HepG2 (cell line): ENCODE data around the gene NR2C1. TPM values are rescaled to one million over a fixed set of nuclear protein-coding genes. Genes with fewer than 3 reads are reported as not detected.

Source experiments
- ATAC-seq: fragments of 200-7000 bp; cut with Tn5 transposase; 3 replicates; pipeline ENCODE4 v1.9.1; 2020; ENCODE audit warnings: mild to moderate bottlenecking, moderate library complexity
- BruUV-seq: library from RNA; stranded (reverse); fragments of 400-500 nt; replicated peaks from 2 replicates; lab custom pipeline; 2021; lab: Mats Ljungman, UMichigan
- CTCF ChIA-PET: fragments of 300-600 bp; formaldehyde crosslinking; extraction: SDS; loops from one replicate; lab custom pipeline; 2021; ENCODE audit warnings: low total read pairs, inconsistent platforms, low intra/inter-chr PET ratio; lab: Yijun Ruan, JAX
- POLR2A ChIA-PET: fragments of 350-600 bp; sonication (Branson Sonifier 250); formaldehyde crosslinking; loops from one replicate; lab custom pipeline; 2020; ENCODE audit warnings: antibody characterized with exemption, inconsistent platforms; lab: Yijun Ruan, JAX
- DNase-seq: peaks from one replicate; pipeline ENCODE4 v3.0.0-alpha.2; 2015; ENCODE audit warnings: low spot score
- FAIRE-seq: peaks from 3 replicates; lab custom pipeline; 2011; peaks lifted over from hg19 to GRCh38; lab: Jason Lieb, UNC
- H2AFZ ChIP-seq: one replicate; pipeline ENCODE4 v1.6.1; 2011; ENCODE audit warnings: low read length, inconsistent platforms
- H3K27ac ChIP-seq: fragments of 300-600 bp; 3 replicates; pipeline ENCODE4 v1.8.0; 2011; ENCODE audit warnings: mixed run types, mild to moderate bottlenecking, mixed read lengths, low read length, inconsistent platforms; ENCODE audit not compliant: insufficient read depth; ENCODE audit errors: extremely low read length
- H3K27me3 ChIP-seq, 2 experiments: fragments of 200-600 bp in 1 of 2; 2 replicates in 1 of 2; 3 replicates in 1 of 2; pipeline versions ENCODE4 v1.6.0 to v1.8.0; 2011; ENCODE audit warnings: low read length in 2 of 2, mild to moderate bottlenecking in 2 of 2, moderate library complexity in 2 of 2, inconsistent platforms in 1 of 2; ENCODE audit not compliant: insufficient read depth in 2 of 2, control insufficient read depth in 1 of 2
- H3K36me3 ChIP-seq, 2 experiments: fragments of 200-600 bp in 1 of 2; replicated peaks in 1 of 2; 2 replicates in 1 of 2; 3 replicates in 1 of 2; pipeline versions ENCODE4 v1.5.1 to v1.8.0; 2011; ENCODE audit warnings: low read length in 2 of 2, inconsistent platforms in 1 of 2; ENCODE audit not compliant: insufficient read depth in 2 of 2, control insufficient read depth in 1 of 2
- H3K4me1 ChIP-seq: 2 replicates; pipeline ENCODE4 v1.5.1; 2012; ENCODE audit warnings: low read length, inconsistent platforms; ENCODE audit not compliant: insufficient read depth
- H3K4me2 ChIP-seq: 2 replicates; pipeline ENCODE4 v1.6.0; 2011; ENCODE audit warnings: low read depth, low read length, inconsistent platforms
- H3K4me3 ChIP-seq, 3 experiments: fragments of 200-600 bp in 1 of 3; sonication (generic), shearing (Covaris generic) in 1 of 3; replicated peaks in 1 of 3; 2 replicates each; pipeline ENCODE4 v1.5.1; 2011 to 2016; ENCODE audit warnings: low read length in 3 of 3, inconsistent platforms in 2 of 3, low read depth in 2 of 3, mild to moderate bottlenecking in 2 of 3, control low read depth in 1 of 3, mixed read lengths in 1 of 3; ENCODE audit not compliant: insufficient read depth in 1 of 3
- H3K79me2 ChIP-seq: one replicate; pipeline ENCODE4 v1.6.1; 2011; ENCODE audit warnings: low read length, inconsistent platforms; ENCODE audit not compliant: insufficient read depth
- H3K9ac ChIP-seq: 2 replicates; pipeline ENCODE4 v1.6.0; 2011; ENCODE audit warnings: mild to moderate bottlenecking, low read depth, low read length, inconsistent platforms; ENCODE audit not compliant: insufficient read depth
- H3K9me3 ChIP-seq: 2 replicates; pipeline ENCODE4 v1.5.1; 2012; ENCODE audit warnings: mild to moderate bottlenecking, low read length
- H4K20me1 ChIP-seq: 2 replicates; pipeline ENCODE4 v1.6.0; 2011; ENCODE audit warnings: inconsistent platforms, mild to moderate bottlenecking, low read length, moderate library complexity; ENCODE audit not compliant: insufficient read depth
- EHMT2 ChIP-seq: fragments of 200-600 bp; sonication (generic); IDR thresholded peaks from 2 replicates; pipeline ENCODE4 v1.7.0; 2017; ENCODE audit warnings: antibody characterized with exemption, low read depth, low read length, borderline replicate concordance
- ISL2 ChIP-seq: sonication (generic); formaldehyde crosslinking; IDR thresholded peaks from 2 replicates; pipeline ENCODE4 v1.5.0; 2020; ENCODE audit warnings: missing genetic modification reagents
- MAZ ChIP-seq, 2 experiments: sonication (generic) in 1 of 2; formaldehyde crosslinking in 1 of 2; IDR thresholded peaks; 2 replicates each; pipeline versions ENCODE4 v1.5.0 to v1.6.1; 2012 to 2020; ENCODE audit warnings: low read depth in 2 of 2, mild to moderate bottlenecking in 2 of 2, borderline replicate concordance in 1 of 2, improper control_type of control experiment in 1 of 2, low read length in 1 of 2, missing genetic modification reagents in 1 of 2, moderate library complexity in 1 of 2
- PTBP1 ChIP-seq: fragments of 200-400 bp; formaldehyde crosslinking; IDR thresholded peaks from 2 replicates; pipeline ENCODE4 v1.6.1; 2018; ENCODE audit warnings: low read length, low read depth; ENCODE audit not compliant: poor library complexity, severe bottlenecking
- RXRA ChIP-seq: sonication (generic); formaldehyde crosslinking; IDR thresholded peaks from 2 replicates; pipeline ENCODE4 v1.5.1; 2020; ENCODE audit warnings: missing genetic modification reagents
- SIN3B ChIP-seq: fragments of 150-350 bp; IDR thresholded peaks from 2 replicates; pipeline ENCODE4 v1.6.1; 2014; ENCODE audit warnings: low read length
- THYN1 ChIP-seq: sonication (generic); formaldehyde crosslinking; IDR thresholded peaks from 2 replicates; pipeline ENCODE4 v1.8.1; 2023; ENCODE audit warnings: low read depth, mild to moderate bottlenecking, moderate library complexity, missing genetic modification reagents, borderline replicate concordance
- ZNF17 ChIP-seq: sonication (generic); formaldehyde crosslinking; IDR thresholded peaks from 2 replicates; pipeline ENCODE4 v1.5.0; 2020; ENCODE audit warnings: mild to moderate bottlenecking, missing genetic modification reagents
- ZNF30 ChIP-seq: sonication (generic); formaldehyde crosslinking; IDR thresholded peaks from 2 replicates; pipeline ENCODE4 v1.5.0; 2020; ENCODE audit warnings: mild to moderate bottlenecking, missing genetic modification reagents
- ZNF563 ChIP-seq: sonication (generic); formaldehyde crosslinking; IDR thresholded peaks from 2 replicates; pipeline ENCODE4 v1.8.0; 2022; ENCODE audit warnings: mild to moderate bottlenecking, moderate library complexity, missing genetic modification reagents
- ZNF674 ChIP-seq: sonication (generic); formaldehyde crosslinking; IDR thresholded peaks from 2 replicates; pipeline ENCODE4 v1.5.0; 2020; ENCODE audit warnings: low read depth, mild to moderate bottlenecking, missing genetic modification reagents
- WGBS: methylation state at CpG from one replicate; pipeline ENCODE4 v1.1.6; 2017; ENCODE audit warnings: low lambda C conversion rate; 5-methylcytosine and 5-hydroxymethylcytosine counted together
- in situ Hi-C: cut with HindIII; loops from 2 replicates; pipeline ENCODE4 v1.10.0; 2017; ENCODE audit warnings: low pct_unique_long_range_greater_than_20kb; ENCODE audit not compliant: extremely low pct_ligation_motif_present
- intact Hi-C: fragments of 100-400 bp; cut with micrococcal nuclease; formaldehyde crosslinking; loops from one replicate; pipeline ENCODE4 v1.10.0; 2022; ENCODE audit not compliant: unreplicated experiment
- polyA plus RNA-seq, 8 experiments: library from polyadenylated mRNA; depleted of rRNA in 3 of 8; stranded (reverse) in 7 of 8; unstranded in 1 of 8; fragments of >200 nt; fragmentation: Illumina TruSeq in 4 of 8; extraction: Trizol in 4 of 8; gene quantifications; 2 replicates each; pipeline versions ENCODE4 v1.2.1 to v1.2.3, GENCODE V29; 2011 to 2016; ENCODE audit warnings: low read depth in 4 of 8, missing spikeins in 1 of 8, mixed read lengths in 1 of 8; ENCODE audit not compliant: insufficient read depth in 1 of 8
- total RNA-seq, 5 experiments: library from RNA; depleted of rRNA; stranded (reverse); fragments of >200 nt; fragmentation: Illumina TruSeq; extraction: Trizol; gene quantifications; 2 replicates each; pipeline ENCODE4 v1.2.3, GENCODE V29; 2016; ENCODE audit warnings: low read depth in 1 of 5
- TF ChIP-seq, protein P1 (sequence below): sonication (generic); formaldehyde crosslinking; IDR thresholded peaks from 2 replicates; pipeline ENCODE4 v1.5.0; 2020; ENCODE audit warnings: missing genetic modification reagents
- TF ChIP-seq, protein P2 (sequence below): sonication (generic); formaldehyde crosslinking; IDR thresholded peaks from 2 replicates; pipeline ENCODE4 v1.8.0; 2022; ENCODE audit warnings: mild to moderate bottlenecking, missing genetic modification reagents, moderate library complexity

Gene NR2C1
- total and polyA plus RNA-seq, 2 of the 13 experiments (the other 11 are each of a cell fraction or from before 2014, with no cell fraction given) = 38.0 to 70.8 TPM

DNA sequence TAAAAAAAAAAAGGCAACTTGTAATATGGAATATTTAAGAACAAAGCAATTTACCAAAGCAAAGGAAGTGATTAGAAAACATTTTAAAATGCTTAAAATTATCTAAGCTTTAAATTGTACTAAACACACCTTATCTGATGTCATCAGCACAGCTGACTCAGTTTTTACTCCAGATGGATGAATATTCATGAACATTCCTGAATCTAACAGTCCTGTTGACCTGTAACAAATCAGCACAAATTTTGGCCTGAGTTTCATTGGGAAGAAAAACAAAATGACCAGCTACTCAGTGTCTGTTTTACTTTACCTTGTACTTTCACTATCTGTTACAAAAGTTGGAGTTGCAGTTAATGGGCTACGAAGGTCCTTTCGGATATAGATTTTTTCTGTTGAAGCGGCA is 16.0 kb downstream of the NR2C1 start:
- POLR2A ChIA-PET = no interaction called here
- Histone ChIP-seq H3K4me2 (no peak overlapping the region), H4K20me1 (no peaks in the 10 kb centered on the region), H3K36me3 (peaks cover 11 to 54% of the 10 kb centered on the region in 2 experiments), H3K27me3 (no peaks in the 10 kb centered on the region; a peak in 1 of 5 replicates), H3K9ac (no peak overlapping the region), H3K79me2 (no peaks in the 10 kb centered on the region), H2AFZ (no peak overlapping the region), H3K27ac (no peak overlapping the region), H3K4me3 (no peak overlapping the region), H3K4me1 (no peaks in the 10 kb centered on the region), H3K9me3 (no peaks in the 10 kb centered on the region)
- FAIRE-seq = no peak
- BruUV-seq = no TSS peak
- WGBS = 95% methylated on average over 3 of the region's 3 CpGs
- TF ChIP-seq MAZ (IDR thresholded peaks at IDR 0.05; ENCODE audit: borderline replicate concordance, low read depth, low read length) = no peak
- TF ChIP-seq MAZ (CRISPR knock-in tag; IDR thresholded peaks at IDR 0.05; ENCODE audit: low read depth) = no peak
- DNase-seq = no peak
- intact Hi-C loops = no loop called here
- CTCF ChIA-PET = no interaction called here
- in situ Hi-C loops = no loop called here
- no peak for ATAC-seq

DNA sequence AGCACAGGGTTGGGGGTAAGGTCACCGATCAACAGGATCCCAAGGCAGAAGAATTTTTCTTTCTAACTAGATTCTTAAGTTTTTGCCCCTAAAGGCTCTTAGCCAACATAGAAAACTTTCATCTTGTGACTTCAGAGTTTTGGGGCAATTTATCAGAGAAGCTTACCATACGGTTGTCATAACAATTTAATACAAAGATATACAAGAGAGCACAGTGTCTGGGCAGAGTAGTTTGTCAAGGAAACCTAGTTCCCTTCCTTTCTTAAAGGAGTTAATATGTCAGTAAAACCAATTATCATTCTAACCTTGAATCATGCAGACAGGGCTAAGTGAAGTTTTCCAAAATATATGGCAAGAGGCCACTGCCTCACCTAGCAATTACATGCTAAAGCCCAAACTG is 18.4 kb downstream of the NR2C1 start:
- in situ Hi-C loops = no loop called here
- WGBS = 96% methylated on average over 2 of the region's 2 CpGs
- no peak for TF ChIP-seq SIN3B
- no peak for TF ChIP-seq RXRA
- TF ChIP-seq, protein P1, sequence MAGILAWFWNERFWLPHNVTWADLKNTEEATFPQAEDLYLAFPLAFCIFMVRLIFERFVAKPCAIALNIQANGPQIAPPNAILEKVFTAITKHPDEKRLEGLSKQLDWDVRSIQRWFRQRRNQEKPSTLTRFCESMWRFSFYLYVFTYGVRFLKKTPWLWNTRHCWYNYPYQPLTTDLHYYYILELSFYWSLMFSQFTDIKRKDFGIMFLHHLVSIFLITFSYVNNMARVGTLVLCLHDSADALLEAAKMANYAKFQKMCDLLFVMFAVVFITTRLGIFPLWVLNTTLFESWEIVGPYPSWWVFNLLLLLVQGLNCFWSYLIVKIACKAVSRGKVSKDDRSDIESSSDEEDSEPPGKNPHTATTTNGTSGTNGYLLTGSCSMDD (CRISPR knock-in tag) = no peak
- no peak for TF ChIP-seq THYN1 (CRISPR knock-in tag)
- TF ChIP-seq ZNF30 (CRISPR knock-in tag) = no peak
- no peak for TF ChIP-seq ISL2 (CRISPR knock-in tag)
- no peak for TF ChIP-seq EHMT2
- no peak for TF ChIP-seq ZNF17 (CRISPR knock-in tag)
- no peak for TF ChIP-seq ZNF563 (CRISPR knock-in tag)
- TF ChIP-seq PTBP1 = no peak
- no peak for TF ChIP-seq ZNF674 (CRISPR knock-in tag)
- TF ChIP-seq, protein P2, sequence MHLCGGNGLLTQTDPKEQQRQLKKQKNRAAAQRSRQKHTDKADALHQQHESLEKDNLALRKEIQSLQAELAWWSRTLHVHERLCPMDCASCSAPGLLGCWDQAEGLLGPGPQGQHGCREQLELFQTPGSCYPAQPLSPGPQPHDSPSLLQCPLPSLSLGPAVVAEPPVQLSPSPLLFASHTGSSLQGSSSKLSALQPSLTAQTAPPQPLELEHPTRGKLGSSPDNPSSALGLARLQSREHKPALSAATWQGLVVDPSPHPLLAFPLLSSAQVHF (CRISPR knock-in tag) = no peak

More for the DNA sequence above, 18.4 kb downstream of the NR2C1 start:
- Histone ChIP-seq H3K4me2 (no peak overlapping the region), H3K9me3 (no peaks in the 10 kb centered on the region), H3K4me3 (no peak overlapping the region), H3K27me3 (no peaks in the 10 kb centered on the region; a peak in 1 of 5 replicates), H3K27ac (no peak overlapping the region), H3K9ac (no peak overlapping the region), H3K36me3 (peaks cover 8 to 45% of the 10 kb centered on the region in 2 experiments; a peak in 4 of 5 replicates), H3K4me1 (no peaks in the 10 kb centered on the region), H4K20me1 (no peaks in the 10 kb centered on the region), H2AFZ (no peak overlapping the region), H3K79me2 (no peaks in the 10 kb centered on the region)
- ChIA-PET CTCF (no interaction called here), POLR2A (no interaction called here)
- ATAC-seq = no peak
- no peak for FAIRE-seq
- DNase-seq = no peak
- intact Hi-C loops = no loop called here
- no TSS peak for BruUV-seq
